Muscle of arm (tissue), 12 donors: ENCODE measurements around the gene BATF. TPM values are rescaled to one million over a fixed set of nuclear protein-coding genes. Genes with fewer than 3 reads are reported as not detected.

ENCODE experiments used
- DNase-seq: peaks from one replicate; pipeline ENCODE4 v3.0.0-alpha.2; 2013
- polyA plus RNA-seq, 12 donors: library from polyadenylated mRNA; unstranded; fragments of 120-200 nt; gene quantifications; one replicate each; pipeline ENCODE4 v1.2.1, GENCODE V29; 2013; ENCODE audit not compliant: insufficient read length in 12 of 12

BATF gene
- polyA plus RNA-seq, 12 donors, result 0.19 to 1.3 (median 0.31) TPM; not detected in 3

DNA sequence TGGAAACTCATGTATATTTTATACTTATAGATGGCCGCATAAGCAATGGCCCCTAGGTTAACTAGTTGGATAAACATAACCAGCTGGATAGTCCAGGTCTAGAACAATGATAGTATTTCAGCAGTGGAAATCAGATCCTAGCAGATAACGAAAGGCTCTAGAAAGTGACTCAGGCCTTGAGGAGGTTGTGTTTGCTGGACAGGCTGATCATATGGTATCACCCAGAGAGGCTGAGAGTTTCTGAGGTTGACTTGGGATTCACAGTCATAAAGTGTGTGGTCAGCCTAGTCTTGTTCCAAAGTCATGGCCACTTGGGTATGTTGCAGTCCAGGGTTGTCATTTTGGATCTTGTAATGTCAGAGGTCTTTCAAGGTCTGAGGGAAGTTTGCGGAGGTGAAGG is 73.0 kb downstream of the BATF start:
- DNase-seq, result no peak

Other genes starting within 250 kb of the BATF start
- 1,000 to 10,000 TPM in 3 of 12 donors, 100 to 1,000 TPM in 8, not detected in 1; 174 to 1,944 (median 670) TPM for gene FOS, start 243.6 kb upstream of the BATF start, polyA plus RNA-seq
- 10 to 100 TPM in 11 of 12 donors, not detected in 1; 35.1 to 60.5 (median 47.5) TPM for gene JDP2, start 94.4 kb upstream of the BATF start, polyA plus RNA-seq
- gene FLVCR2, start 56.2 kb downstream of the BATF start, polyA plus RNA-seq, result 10 to 100 TPM in 9 of 12 donors, 1 to 10 TPM in 2, not detected in 1; 9.1 to 41.7 (median 12.9) TPM
- gene ERG28, start 138.4 kb downstream of the BATF start, polyA plus RNA-seq, result 10 to 100 TPM in 10 of 12 donors, 1 to 10 TPM in 1, not detected in 1; 9.9 to 16.8 (median 11.9) TPM
- 10 to 100 TPM in 11 of 12 donors, not detected in 1; 14.1 to 40.5 (median 17.2) TPM for gene TTLL5, start 138.8 kb downstream of the BATF start, polyA plus RNA-seq